Bronchial epithelial cell (primary cell): ENCODE results near the gene CLEC11A. TPM values are rescaled to one million over a fixed set of nuclear protein-coding genes. Genes with fewer than 3 reads are reported as not detected.

ENCODE experiments used
- DNase-seq: peaks from one replicate; pipeline ENCODE4 v3.0.0-alpha.2; 2010; ENCODE audit warnings: low read depth
- FAIRE-seq: peaks from 2 replicates; lab custom pipeline; 2011; peaks lifted over from hg19 to GRCh38; lab: Jason Lieb, UNC
- H3K27me3 ChIP-seq: 2 replicates; pipeline ENCODE4 v1.5.1; 2011; ENCODE audit warnings: low read length; ENCODE audit not compliant: control insufficient read depth, insufficient read depth
- H3K36me3 ChIP-seq: 2 replicates; pipeline ENCODE4 v1.5.1; 2011; ENCODE audit warnings: low read length; ENCODE audit not compliant: control insufficient read depth, insufficient read depth
- H3K4me3 ChIP-seq: 2 replicates; pipeline ENCODE4 v1.5.1; 2011; ENCODE audit warnings: mild to moderate bottlenecking, low read depth, low read length, control low read depth
- CTCF ChIP-seq: IDR thresholded peaks from 2 replicates; pipeline ENCODE4 v1.5.1; 2011; ENCODE audit warnings: mild to moderate bottlenecking, moderate library complexity, low read length, control low read depth, inconsistent platforms; ENCODE audit not compliant: insufficient read depth, severe bottlenecking
- total RNA-seq: library from RNA; depleted of rRNA; stranded (reverse); fragments of >200 nt; gene quantifications from 2 replicates; pipeline ENCODE4 v1.2.1, GENCODE V29; 2014

Gene CLEC11A
- total RNA-seq, 1 donor from 2014 or later: 0.26 TPM

- TF ChIP-seq CTCF: no peak
- Histone ChIP-seq H3K27me3 (peaks cover 4% of the 10 kb centered on the region), H3K4me3 (peak overlapping the region; percentile 46), H3K36me3 (no peaks in the 10 kb centered on the region)
- DNase-seq: no peak
- no peak for FAIRE-seq
Measured at GRCh38 chr19:50723735-50724521, 764 bp downstream of the CLEC11A start.

- peaks cover 4% of the 10 kb centered on the region for H3K27me3 ChIP-seq
- DNase-seq (peak; percentile 85), FAIRE-seq (no peak)
- H3K36me3 ChIP-seq: no peaks in the 10 kb centered on the region
- peak overlapping the region; percentile 46 for H3K4me3 ChIP-seq
- peak; percentile 62 for TF ChIP-seq CTCF
Measured at GRCh38 chr19:50724522-50725217, 1.5 kb downstream of the CLEC11A start.

GRCh38 chr19:50725218-50725910 lies 2.2 kb downstream of the CLEC11A start:
- DNase-seq (no peak), FAIRE-seq (no peak)
- no peaks in the 10 kb centered on the region for H3K36me3 ChIP-seq
- H3K27me3 ChIP-seq: peaks cover 2% of the 10 kb centered on the region
- H3K4me3 ChIP-seq: peak overlapping the region; percentile 46
- TF ChIP-seq CTCF: no peak

- Histone ChIP-seq H3K36me3 (no peaks in the 10 kb centered on the region), H3K4me3 (no peak overlapping the region), H3K27me3 (peaks cover 2% of the 10 kb centered on the region)
- FAIRE-seq: no peak
- no peak for DNase-seq
- TF ChIP-seq CTCF: no peak
Measured at GRCh38 chr19:50725911-50726230, 2.7 kb downstream of the CLEC11A start.

GRCh38 chr19:50728084-50728737 lies 5.0 kb downstream of the CLEC11A start:
- FAIRE-seq: no peak
- DNase-seq: no peak
- TF ChIP-seq CTCF: no peak
- peaks cover 2% of the 10 kb centered on the region for H3K27me3 ChIP-seq
- H3K36me3 ChIP-seq: no peaks in the 10 kb centered on the region
- no peak overlapping the region for H3K4me3 ChIP-seq
